Heart left ventricle (tissue), 13 donors: ENCODE data around the gene ZKSCAN5.

Experiments
- CTCF ChIP-seq, 12 donors: fragments of 200-600 bp; sonication (generic) in 4 of 12; IDR thresholded peaks; one replicate each; pipeline versions ENCODE4 v1.5.0 to v1.8.0; 2018 to 2022; ENCODE audit warnings: antibody characterized with exemption in 12 of 12, mild to moderate bottlenecking in 5 of 12
- POLR2A ChIP-seq, 2 donors: fragments of 450-650 bp; IDR thresholded peaks; one replicate each; pipeline ENCODE4 v1.6.1; 2017; ENCODE audit warnings: antibody characterized with exemption in 2 of 2, mild to moderate bottlenecking in 2 of 2, moderate library complexity in 2 of 2
- donor health status: ischemic (EF 13 %, LVEDD 7.1; RV severe dilation, severe dysfunction).
- donor health status: DM: no; HTN: yes; CAD: no.
- donor health status: DM: no; HTN: no; CAD: no.
- donor health status: ischemic (EF 25% LVEDD 6.9; RV normal size, moderate dysfunction).
- donor health status: ischemic (EF 25% LVEDD 5.7; RV mildly dilated, moderate dysfunction).
- donor health status: ischemic (EF 35%, LVEDD 5.7; RV mildly dilated, moderate dysfunction).
- donor health status: nonischemic (EF 11% LVEDD 7.7; RV severe dilation, severe dysfunction).
- donor health status: DM: yes; HTN: yes; CAD: no.
- donor health status: PGD.
- donor health status: ischemic (EF 29% LVEDD 5.4; RV normal size, mild dysfunction).
- donor health status: nonischemic (EF 23%, LVEDD 6.1; RV moderate dilation, normal function).

GRCh38 chr7:99456288-99456687 lies 48.2 kb upstream of the ZKSCAN5 start:
- TF ChIP-seq CTCF (IDR thresholded peaks at IDR 0.05) (no peak), POLR2A (IDR thresholded peaks at IDR 0.05) (no peak)
